GM23338 (cell line): ENCODE measurements around the gene PLAAT2. TPM values are rescaled to one million over a fixed set of nuclear protein-coding genes. Genes with fewer than 3 reads are reported as not detected.

Experiments
- ATAC-seq: fragments of 200-7000 bp; cut with Tn5 transposase; 3 replicates; pipeline ENCODE4 v1.9.1; 2020
- DNase-seq: peaks from one replicate; pipeline ENCODE4 v3.0.0-alpha.2; 2015; ENCODE audit warnings: low spot score
- H2AFZ ChIP-seq: fragments of 200-600 bp; sonication (generic); 2 replicates; pipeline ENCODE4 v1.8.0; 2016; ENCODE audit warnings: antibody characterized with exemption, mild to moderate bottlenecking, moderate library complexity
- H3F3A ChIP-seq: fragments of 200-600 bp; sonication (generic); replicated peaks from 2 replicates; pipeline ENCODE4 v1.8.0; 2017; ENCODE audit warnings: antibody characterized with exemption, mixed run types, low read depth
- H3K27ac ChIP-seq: fragments of 200-600 bp; sonication (generic); 2 replicates; pipeline ENCODE4 v1.6.1; 2016; ENCODE audit warnings: low read depth
- H3K27me3 ChIP-seq: fragments of 200-600 bp; sonication (generic); 2 replicates; pipeline ENCODE4 v1.8.0; 2016; ENCODE audit warnings: mild to moderate bottlenecking, mixed run types, moderate library complexity; ENCODE audit not compliant: insufficient read depth
- H3K36me3 ChIP-seq: fragments of 200-600 bp; sonication (generic); 2 replicates; pipeline ENCODE4 v1.8.0; 2016; ENCODE audit warnings: mild to moderate bottlenecking; ENCODE audit not compliant: insufficient read depth
- H3K4me1 ChIP-seq: fragments of 200-600 bp; sonication (generic); 2 replicates; pipeline ENCODE4 v1.8.0; 2016; ENCODE audit warnings: mild to moderate bottlenecking, moderate library complexity; ENCODE audit not compliant: insufficient read depth
- H3K4me2 ChIP-seq: fragments of 200-600 bp; sonication (generic); 2 replicates; pipeline ENCODE4 v1.7.1; 2017; ENCODE audit warnings: mixed run types
- H3K4me3 ChIP-seq: fragments of 200-600 bp; sonication (generic); 2 replicates; pipeline ENCODE4 v1.6.1; 2016; ENCODE audit warnings: mixed run types
- H3K79me2 ChIP-seq: fragments of 200-600 bp; sonication (generic); replicated peaks from 2 replicates; pipeline ENCODE4 v1.8.0; 2017; ENCODE audit warnings: mild to moderate bottlenecking; ENCODE audit not compliant: insufficient read depth
- H3K9me2 ChIP-seq: fragments of 200-600 bp; sonication (generic); 2 replicates; pipeline ENCODE4 v1.8.0; 2017; ENCODE audit not compliant: insufficient read depth
- H4K20me1 ChIP-seq: fragments of 200-600 bp; sonication (generic); replicated peaks from 2 replicates; pipeline ENCODE4 v1.8.0; 2017; ENCODE audit warnings: mild to moderate bottlenecking; ENCODE audit not compliant: insufficient read depth
- H3K27ac Mint-ChIP-seq: 2 replicates; pipeline ENCODE4 v1.8.0; 2020; ENCODE audit warnings: inconsistent platforms, mild to moderate bottlenecking, moderate library complexity, mixed read lengths
- H3K27me3 Mint-ChIP-seq: 3 replicates; pipeline ENCODE4 v1.8.0; 2022; ENCODE audit warnings: low read depth, mild to moderate bottlenecking, moderate library complexity, mixed read lengths, inconsistent platforms; ENCODE audit not compliant: insufficient read depth, poor library complexity
- H3K36me3 Mint-ChIP-seq: 3 replicates; pipeline ENCODE4 v1.8.0; 2021; ENCODE audit warnings: low read depth, mild to moderate bottlenecking, inconsistent platforms, moderate library complexity, mixed read lengths
- H3K4me1 Mint-ChIP-seq: 3 replicates; pipeline ENCODE4 v1.8.0; 2020; ENCODE audit warnings: mild to moderate bottlenecking, inconsistent platforms, mixed read lengths
- H3K4me3 Mint-ChIP-seq: 3 replicates; pipeline ENCODE4 v1.8.0; 2021; ENCODE audit warnings: moderate library complexity, mild to moderate bottlenecking, inconsistent platforms, mixed read lengths
- H3K9me3 Mint-ChIP-seq: 3 replicates; pipeline ENCODE4 v1.8.0; 2020; ENCODE audit warnings: moderate library complexity, mild to moderate bottlenecking, inconsistent platforms, mixed read lengths
- CREB1 ChIP-seq: fragments of 250-450 bp; sonication (Bioruptor Pico); IDR thresholded peaks from 2 replicates; pipeline ENCODE4 v1.5.0; 2020; ENCODE audit warnings: low read depth, mild to moderate bottlenecking, moderate library complexity
- EZH2 ChIP-seq: fragments of 200-600 bp; sonication (generic); IDR thresholded peaks from one replicate; pipeline ENCODE4 v1.8.0; 2017; ENCODE audit warnings: antibody characterized with exemption, mild to moderate bottlenecking, low read depth; ENCODE audit not compliant: unreplicated experiment
- EZH2phosphoT487 ChIP-seq: fragments of 200-600 bp; sonication (generic); IDR thresholded peaks from one replicate; pipeline ENCODE4 v1.8.1; 2018; ENCODE audit warnings: antibody characterized with exemption; ENCODE audit not compliant: unreplicated experiment
- POLR2AphosphoS5 ChIP-seq: IDR thresholded peaks from 2 replicates; pipeline ENCODE4 v1.6.1; 2016; ENCODE audit warnings: antibody characterized with exemption, low read depth
- STAT1 ChIP-seq: IDR thresholded peaks from one replicate; pipeline ENCODE4 v1.6.1; 2016; ENCODE audit warnings: antibody characterized with exemption; ENCODE audit not compliant: unreplicated experiment
- polyA plus RNA-seq: library from polyadenylated mRNA; unstranded; fragments of >200 nt; fragmentation: Nextera tagmentation; extraction: Ambion mirVana; gene quantifications from 2 replicates; pipeline ENCODE4 v1.2.1, GENCODE V29; 2016
- total RNA-seq: library from RNA; depleted of rRNA; stranded (reverse); fragments of >200 nt; shearing (Covaris generic); gene quantifications from 2 replicates; pipeline ENCODE4 v1.2.3, GENCODE V29; 2014
- TF ChIP-seq, protein P1 (sequence below): IDR thresholded peaks from one replicate; pipeline ENCODE4 v1.6.1; 2018; ENCODE audit warnings: antibody characterized with exemption; ENCODE audit not compliant: unreplicated experiment
- TF ChIP-seq, protein P2 (sequence below), 2 experiments: fragments of 200-600 bp in 1 of 2; sonication (generic) in 1 of 2; conservative IDR thresholded peaks; 2 replicates each; pipeline versions ENCODE4 v1.5.1 to v1.6.1; 2016 to 2017; ENCODE audit warnings: antibody characterized with exemption in 2 of 2, low read depth in 2 of 2, mild to moderate bottlenecking in 2 of 2, moderate library complexity in 1 of 2
- TF ChIP-seq, protein P3 (sequence below): IDR thresholded peaks from 2 replicates; pipeline ENCODE4 v1.6.1; 2016; ENCODE audit warnings: antibody characterized with exemption
- TF ChIP-seq, protein P4 (sequence below): fragments of 250-450 bp; sonication (Bioruptor Pico); IDR thresholded peaks from 2 replicates; pipeline ENCODE4 v1.5.0; 2020; ENCODE audit warnings: mild to moderate bottlenecking, moderate library complexity

The PLAAT2 gene
- total and polyA plus RNA-seq, 2 experiments from 2014 or later: 0.66 to 0.78 TPM

DNA sequence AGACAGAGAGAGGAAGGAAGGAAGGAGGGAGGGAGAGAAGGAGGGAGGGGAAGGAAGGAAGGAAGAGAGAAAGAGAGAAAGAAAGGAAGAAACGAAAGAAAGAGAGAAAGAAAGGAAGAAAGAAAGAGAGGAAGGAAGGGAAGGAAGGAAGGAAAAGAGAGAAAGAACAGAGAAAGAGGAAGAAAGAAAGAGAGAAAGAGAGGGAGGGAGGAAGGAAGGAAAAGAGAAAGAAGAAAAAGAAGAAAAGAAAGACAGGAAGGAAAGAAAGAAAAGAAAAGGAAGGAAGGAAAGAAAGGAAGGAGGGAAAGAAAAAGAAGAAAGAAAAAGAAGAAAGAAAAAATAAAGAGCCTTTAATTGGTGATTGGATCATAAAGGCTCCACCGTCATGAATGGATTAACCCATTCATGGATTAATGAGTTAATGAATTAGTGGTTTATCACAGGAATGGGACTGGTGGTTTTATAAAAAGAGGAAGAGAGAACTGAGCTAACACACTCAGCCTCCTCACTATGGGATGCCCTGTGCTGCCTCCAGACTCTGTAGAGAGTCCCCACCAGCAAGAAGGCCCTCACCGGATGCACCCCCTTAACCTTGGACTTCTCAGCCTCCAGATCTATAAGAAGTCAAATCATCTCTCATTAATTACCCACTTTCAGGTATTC is 9.0 kb upstream of the PLAAT2 start:
- no peak overlapping the region for H3K27ac ChIP-seq
- no peak overlapping the region for H3K4me3 ChIP-seq
- no peaks in the 10 kb centered on the region for H3K27me3 ChIP-seq
- DNase-seq (no peak), ATAC-seq (no peak)
- H3K4me1 ChIP-seq: peaks cover 10% of the 10 kb centered on the region
- Mint-ChIP-seq H3K9me3 (no peaks in the 10 kb centered on the region), H3K27me3 (peaks cover 3% of the 10 kb centered on the region), H3K27ac (no peak overlapping the region), H3K4me1 (peaks cover 5% of the 10 kb centered on the region; the same call in 2 of the 3 replicates), H3K4me3 (no peak overlapping the region), H3K36me3 (peaks cover 28% of the 10 kb centered on the region)
- peaks cover 5% of the 10 kb centered on the region; the same call in 1 of the 2 replicates for H3F3A ChIP-seq
- no peaks in the 10 kb centered on the region for H3K9me2 ChIP-seq
- H4K20me1 ChIP-seq: 0 out of 2 replicates have a peak, but pooled peaks cover 2% of the 10 kb centered on the region
- TF ChIP-seq POLR2AphosphoS5 (0 out of 2 replicates have a peak, but pooled peaks have one; percentile 17), EZH2 (no peak), EZH2phosphoT487 (no peak), STAT1 (no peak), CREB1 (CRISPR knock-in tag) (no peak)
- TF ChIP-seq, protein P1, sequence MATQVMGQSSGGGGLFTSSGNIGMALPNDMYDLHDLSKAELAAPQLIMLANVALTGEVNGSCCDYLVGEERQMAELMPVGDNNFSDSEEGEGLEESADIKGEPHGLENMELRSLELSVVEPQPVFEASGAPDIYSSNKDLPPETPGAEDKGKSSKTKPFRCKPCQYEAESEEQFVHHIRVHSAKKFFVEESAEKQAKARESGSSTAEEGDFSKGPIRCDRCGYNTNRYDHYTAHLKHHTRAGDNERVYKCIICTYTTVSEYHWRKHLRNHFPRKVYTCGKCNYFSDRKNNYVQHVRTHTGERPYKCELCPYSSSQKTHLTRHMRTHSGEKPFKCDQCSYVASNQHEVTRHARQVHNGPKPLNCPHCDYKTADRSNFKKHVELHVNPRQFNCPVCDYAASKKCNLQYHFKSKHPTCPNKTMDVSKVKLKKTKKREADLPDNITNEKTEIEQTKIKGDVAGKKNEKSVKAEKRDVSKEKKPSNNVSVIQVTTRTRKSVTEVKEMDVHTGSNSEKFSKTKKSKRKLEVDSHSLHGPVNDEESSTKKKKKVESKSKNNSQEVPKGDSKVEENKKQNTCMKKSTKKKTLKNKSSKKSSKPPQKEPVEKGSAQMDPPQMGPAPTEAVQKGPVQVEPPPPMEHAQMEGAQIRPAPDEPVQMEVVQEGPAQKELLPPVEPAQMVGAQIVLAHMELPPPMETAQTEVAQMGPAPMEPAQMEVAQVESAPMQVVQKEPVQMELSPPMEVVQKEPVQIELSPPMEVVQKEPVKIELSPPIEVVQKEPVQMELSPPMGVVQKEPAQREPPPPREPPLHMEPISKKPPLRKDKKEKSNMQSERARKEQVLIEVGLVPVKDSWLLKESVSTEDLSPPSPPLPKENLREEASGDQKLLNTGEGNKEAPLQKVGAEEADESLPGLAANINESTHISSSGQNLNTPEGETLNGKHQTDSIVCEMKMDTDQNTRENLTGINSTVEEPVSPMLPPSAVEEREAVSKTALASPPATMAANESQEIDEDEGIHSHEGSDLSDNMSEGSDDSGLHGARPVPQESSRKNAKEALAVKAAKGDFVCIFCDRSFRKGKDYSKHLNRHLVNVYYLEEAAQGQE: no peak
- TF ChIP-seq, protein P2, sequence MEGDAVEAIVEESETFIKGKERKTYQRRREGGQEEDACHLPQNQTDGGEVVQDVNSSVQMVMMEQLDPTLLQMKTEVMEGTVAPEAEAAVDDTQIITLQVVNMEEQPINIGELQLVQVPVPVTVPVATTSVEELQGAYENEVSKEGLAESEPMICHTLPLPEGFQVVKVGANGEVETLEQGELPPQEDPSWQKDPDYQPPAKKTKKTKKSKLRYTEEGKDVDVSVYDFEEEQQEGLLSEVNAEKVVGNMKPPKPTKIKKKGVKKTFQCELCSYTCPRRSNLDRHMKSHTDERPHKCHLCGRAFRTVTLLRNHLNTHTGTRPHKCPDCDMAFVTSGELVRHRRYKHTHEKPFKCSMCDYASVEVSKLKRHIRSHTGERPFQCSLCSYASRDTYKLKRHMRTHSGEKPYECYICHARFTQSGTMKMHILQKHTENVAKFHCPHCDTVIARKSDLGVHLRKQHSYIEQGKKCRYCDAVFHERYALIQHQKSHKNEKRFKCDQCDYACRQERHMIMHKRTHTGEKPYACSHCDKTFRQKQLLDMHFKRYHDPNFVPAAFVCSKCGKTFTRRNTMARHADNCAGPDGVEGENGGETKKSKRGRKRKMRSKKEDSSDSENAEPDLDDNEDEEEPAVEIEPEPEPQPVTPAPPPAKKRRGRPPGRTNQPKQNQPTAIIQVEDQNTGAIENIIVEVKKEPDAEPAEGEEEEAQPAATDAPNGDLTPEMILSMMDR (conservative IDR thresholded peaks at IDR 0.05; ENCODE audit: low read depth in 2 of 2): no peak
- TF ChIP-seq, protein P3, sequence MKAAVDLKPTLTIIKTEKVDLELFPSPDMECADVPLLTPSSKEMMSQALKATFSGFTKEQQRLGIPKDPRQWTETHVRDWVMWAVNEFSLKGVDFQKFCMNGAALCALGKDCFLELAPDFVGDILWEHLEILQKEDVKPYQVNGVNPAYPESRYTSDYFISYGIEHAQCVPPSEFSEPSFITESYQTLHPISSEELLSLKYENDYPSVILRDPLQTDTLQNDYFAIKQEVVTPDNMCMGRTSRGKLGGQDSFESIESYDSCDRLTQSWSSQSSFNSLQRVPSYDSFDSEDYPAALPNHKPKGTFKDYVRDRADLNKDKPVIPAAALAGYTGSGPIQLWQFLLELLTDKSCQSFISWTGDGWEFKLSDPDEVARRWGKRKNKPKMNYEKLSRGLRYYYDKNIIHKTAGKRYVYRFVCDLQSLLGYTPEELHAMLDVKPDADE: no peak
- TF ChIP-seq, protein P4, sequence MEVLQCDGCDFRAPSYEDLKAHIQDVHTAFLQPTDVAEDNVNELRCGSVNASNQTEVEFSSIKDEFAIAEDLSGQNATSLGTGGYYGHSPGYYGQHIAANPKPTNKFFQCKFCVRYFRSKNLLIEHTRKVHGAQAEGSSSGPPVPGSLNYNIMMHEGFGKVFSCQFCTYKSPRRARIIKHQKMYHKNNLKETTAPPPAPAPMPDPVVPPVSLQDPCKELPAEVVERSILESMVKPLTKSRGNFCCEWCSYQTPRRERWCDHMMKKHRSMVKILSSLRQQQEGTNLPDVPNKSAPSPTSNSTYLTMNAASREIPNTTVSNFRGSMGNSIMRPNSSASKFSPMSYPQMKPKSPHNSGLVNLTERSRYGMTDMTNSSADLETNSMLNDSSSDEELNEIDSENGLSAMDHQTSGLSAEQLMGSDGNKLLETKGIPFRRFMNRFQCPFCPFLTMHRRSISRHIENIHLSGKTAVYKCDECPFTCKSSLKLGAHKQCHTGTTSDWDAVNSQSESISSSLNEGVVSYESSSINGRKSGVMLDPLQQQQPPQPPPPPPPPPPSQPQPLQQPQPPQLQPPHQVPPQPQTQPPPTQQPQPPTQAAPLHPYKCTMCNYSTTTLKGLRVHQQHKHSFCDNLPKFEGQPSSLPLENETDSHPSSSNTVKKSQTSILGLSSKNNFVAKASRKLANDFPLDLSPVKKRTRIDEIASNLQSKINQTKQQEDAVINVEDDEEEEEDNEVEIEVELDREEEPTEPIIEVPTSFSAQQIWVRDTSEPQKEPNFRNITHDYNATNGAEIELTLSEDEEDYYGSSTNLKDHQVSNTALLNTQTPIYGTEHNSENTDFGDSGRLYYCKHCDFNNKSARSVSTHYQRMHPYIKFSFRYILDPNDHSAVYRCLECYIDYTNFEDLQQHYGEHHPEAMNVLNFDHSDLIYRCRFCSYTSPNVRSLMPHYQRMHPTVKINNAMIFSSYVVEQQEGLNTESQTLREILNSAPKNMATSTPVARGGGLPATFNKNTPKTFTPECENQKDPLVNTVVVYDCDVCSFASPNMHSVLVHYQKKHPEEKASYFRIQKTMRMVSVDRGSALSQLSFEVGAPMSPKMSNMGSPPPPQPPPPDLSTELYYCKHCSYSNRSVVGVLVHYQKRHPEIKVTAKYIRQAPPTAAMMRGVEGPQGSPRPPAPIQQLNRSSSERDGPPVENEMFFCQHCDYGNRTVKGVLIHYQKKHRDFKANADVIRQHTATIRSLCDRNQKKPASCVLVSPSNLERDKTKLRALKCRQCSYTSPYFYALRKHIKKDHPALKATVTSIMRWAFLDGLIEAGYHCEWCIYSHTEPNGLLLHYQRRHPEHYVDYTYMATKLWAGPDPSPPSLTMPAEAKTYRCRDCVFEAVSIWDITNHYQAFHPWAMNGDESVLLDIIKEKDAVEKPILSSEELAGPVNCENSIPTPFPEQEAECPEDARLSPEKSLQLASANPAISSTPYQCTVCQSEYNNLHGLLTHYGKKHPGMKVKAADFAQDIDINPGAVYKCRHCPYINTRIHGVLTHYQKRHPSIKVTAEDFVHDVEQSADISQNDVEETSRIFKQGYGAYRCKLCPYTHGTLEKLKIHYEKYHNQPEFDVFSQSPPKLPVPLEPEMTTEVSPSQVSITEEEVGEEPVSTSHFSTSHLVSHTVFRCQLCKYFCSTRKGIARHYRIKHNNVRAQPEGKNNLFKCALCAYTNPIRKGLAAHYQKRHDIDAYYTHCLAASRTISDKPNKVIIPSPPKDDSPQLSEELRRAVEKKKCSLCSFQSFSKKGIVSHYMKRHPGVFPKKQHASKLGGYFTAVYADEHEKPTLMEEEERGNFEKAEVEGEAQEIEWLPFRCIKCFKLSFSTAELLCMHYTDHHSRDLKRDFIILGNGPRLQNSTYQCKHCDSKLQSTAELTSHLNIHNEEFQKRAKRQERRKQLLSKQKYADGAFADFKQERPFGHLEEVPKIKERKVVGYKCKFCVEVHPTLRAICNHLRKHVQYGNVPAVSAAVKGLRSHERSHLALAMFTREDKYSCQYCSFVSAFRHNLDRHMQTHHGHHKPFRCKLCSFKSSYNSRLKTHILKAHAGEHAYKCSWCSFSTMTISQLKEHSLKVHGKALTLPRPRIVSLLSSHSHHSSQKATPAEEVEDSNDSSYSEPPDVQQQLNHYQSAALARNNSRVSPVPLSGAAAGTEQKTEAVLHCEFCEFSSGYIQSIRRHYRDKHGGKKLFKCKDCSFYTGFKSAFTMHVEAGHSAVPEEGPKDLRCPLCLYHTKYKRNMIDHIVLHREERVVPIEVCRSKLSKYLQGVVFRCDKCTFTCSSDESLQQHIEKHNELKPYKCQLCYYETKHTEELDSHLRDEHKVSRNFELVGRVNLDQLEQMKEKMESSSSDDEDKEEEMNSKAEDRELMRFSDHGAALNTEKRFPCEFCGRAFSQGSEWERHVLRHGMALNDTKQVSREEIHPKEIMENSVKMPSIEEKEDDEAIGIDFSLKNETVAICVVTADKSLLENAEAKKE (CRISPR knock-in tag): no peak
- no peak overlapping the region for H3K4me2 ChIP-seq
- no peaks in the 10 kb centered on the region for H3K79me2 ChIP-seq
- H2AFZ ChIP-seq: no peak overlapping the region
- 0 out of 2 replicates have a peak, but pooled peaks cover 8% of the 10 kb centered on the region for H3K36me3 ChIP-seq
